GM20000 (cell line): ENCODE results near the gene ANKRD63.
A peak's percentile ranks its signal among the peaks of the same experiment; 100 is the strongest.

Experiments
- DNase-seq: peaks from one replicate; pipeline ENCODE4 v3.0.0; 2012; ENCODE audit warnings: low spot score
- CTCF ChIP-seq: IDR thresholded peaks from 2 replicates; pipeline ENCODE4 v1.5.1; 2012; ENCODE audit warnings: mild to moderate bottlenecking, control low read depth; ENCODE audit errors: extremely low read depth, missing control alignments

ANKRD63 gene

GRCh38 chr15:40252438-40253166 lies 30.3 kb downstream of the ANKRD63 start:
- no peak for TF ChIP-seq CTCF
- DNase-seq, result peak; percentile 69

GRCh38 chr15:40252141-40252437 lies 30.8 kb downstream of the ANKRD63 start:
- DNase-seq, result no peak
- no peak for TF ChIP-seq CTCF

GRCh38 chr15:40251486-40252140 lies 31.3 kb downstream of the ANKRD63 start:
- no peak for TF ChIP-seq CTCF

GRCh38 chr15:40250771-40251483 lies 31.9 kb downstream of the ANKRD63 start:
- no peak for TF ChIP-seq CTCF
- no peak for DNase-seq

More at GRCh38 chr15:40251486-40252140, 31.3 kb downstream of the ANKRD63 start:
- DNase-seq, result no peak

GRCh38 chr15:40250304-40250656 lies 32.6 kb downstream of the ANKRD63 start:
- DNase-seq, result no peak
- TF ChIP-seq CTCF, result no peak

GRCh38 chr15:40249477-40250303 lies 33.2 kb downstream of the ANKRD63 start:
- DNase-seq, result no peak
- TF ChIP-seq CTCF, result no peak
